Psoas muscle (tissue), 8 donors: ENCODE results near the gene RFC5. TPM values are rescaled to one million over a fixed set of nuclear protein-coding genes. Genes with fewer than 3 reads are reported as not detected.
A peak's percentile ranks its signal among the peaks of the same experiment; 100 is the strongest.

Experiments
- ATAC-seq, 4 donors: fragments of 200-7000 bp; cut with Tn5 transposase; one replicate each; pipeline ENCODE4 v1.9.1; 2020; ENCODE audit warnings: moderate library complexity in 3 of 4, mild to moderate bottlenecking in 2 of 4
- DNase-seq, 2 donors: peaks; one replicate each; pipeline ENCODE4 v3.0.0-alpha.2; 2020
- H3K27ac ChIP-seq: fragments of 200-600 bp; one replicate; pipeline ENCODE4 v1.8.0; 2022
- H3K27me3 ChIP-seq, 3 donors: fragments of 200-600 bp in 1 of 3; one replicate each; pipeline versions ENCODE4 v1.6.1 to v1.8.0; 2013 to 2022; ENCODE audit warnings: low read length in 2 of 3, mild to moderate bottlenecking in 2 of 3, moderate library complexity in 1 of 3; ENCODE audit not compliant: insufficient read depth in 3 of 3
- H3K36me3 ChIP-seq, 2 donors: fragments of 200-600 bp in 1 of 2; one replicate each; pipeline versions ENCODE4 v1.6.1 to v1.8.0; 2013 to 2022; ENCODE audit warnings: low read depth in 1 of 2, mild to moderate bottlenecking in 1 of 2, moderate library complexity in 1 of 2; ENCODE audit not compliant: insufficient read depth in 1 of 2
- H3K4me1 ChIP-seq: fragments of 200-600 bp; one replicate; pipeline ENCODE4 v1.8.0; 2022
- H3K4me3 ChIP-seq: fragments of 200-600 bp; one replicate; pipeline ENCODE4 v1.8.0; 2022; ENCODE audit warnings: mild to moderate bottlenecking
- H3K9me3 ChIP-seq: fragments of 200-600 bp; one replicate; pipeline ENCODE4 v1.8.0; 2022
- CTCF ChIP-seq: fragments of 200-600 bp; IDR thresholded peaks from one replicate; pipeline ENCODE4 v1.8.0; 2022; ENCODE audit warnings: antibody characterized with exemption
- WGBS, 3 donors: extraction: QIAGEN DNeasy Blood & Tissue Kit; methylation state at CpG; one replicate each; pipeline versions ENCODE4 v1.1.6 to v1.1.7; 2013; 5-methylcytosine and 5-hydroxymethylcytosine counted together
- intact Hi-C, 2 donors: fragments of 100-400 bp; cut with DNase I; formaldehyde crosslinking; loops; one replicate each; pipeline versions ENCODE4 v1.11.0 to v1.14.2; 2022
- polyA plus RNA-seq, 3 donors: library from polyadenylated mRNA; stranded (reverse); fragments of 200-250 nt; gene quantifications; one replicate each; pipeline ENCODE4 v1.2.3, GENCODE V29; 2013
- total RNA-seq, 4 donors: library from RNA; stranded (reverse); fragmentation: NEBNext Ultra II Directional in 2 of 4; extraction: Animal tissue kit (Norgen Biotek cat#: 25700) in 2 of 4; gene quantifications; one replicate each; pipeline versions ENCODE4 v1.2.1 to v1.2.4, GENCODE V29; 2021 to 2023
- donor health status: healthy with polysubstance abuse.
- donor health status: DM: no; HTN: no; CAD: no; lungs with moderate emphysema.
- donor health status: Bipolar disorder and iron deficiency.
- donor health status: healthy.
- donor health status: DM: yes; HTN: yes; CAD: no.
- donor health status: DM: no; HTN: no; CAD: no.
- donor health status: DM: no; HTN: no; CAD: no.
- donor health status: DM: yes; HTN: yes; CAD: no.

RFC5 gene
- total and polyA plus RNA-seq, 7 donors = 2.2 to 8.5 (median 3.8) TPM

GRCh38 chr12:118011377-118011776, 5.1 kb upstream of the RFC5 start:
- 91 to 97% (median 96%) methylated on average over 3 of the region's 3 CpGs for WGBS, 3 donors

GRCh38 chr12:118011961-118012360, 4.5 kb upstream of the RFC5 start:
- intact Hi-C loops = no loop called here
- Histone ChIP-seq H3K27me3 (peaks cover 0 to 10% (median 0%) of the 10 kb centered on the region in 3 donors), H3K4me1 (no peaks in the 10 kb centered on the region), H3K9me3 (no peaks in the 10 kb centered on the region), H3K4me3 (no peak overlapping the region), H3K27ac (no peak overlapping the region), H3K36me3 (no peaks in the 10 kb centered on the region)
- DNase-seq (no peak), ATAC-seq (no peak)
- 85 to 89% (median 88%) methylated on average over 3 of the region's 3 CpGs for WGBS, 3 donors
- no peak for TF ChIP-seq CTCF

More at GRCh38 chr12:118011377-118011776, 5.1 kb upstream of the RFC5 start:
- TF ChIP-seq CTCF = no peak
- intact Hi-C loops = no loop called here
- Histone ChIP-seq H3K36me3 (no peaks in the 10 kb centered on the region), H3K27ac (no peak overlapping the region), H3K9me3 (no peaks in the 10 kb centered on the region), H3K4me1 (no peaks in the 10 kb centered on the region), H3K27me3 (peaks cover 0 to 10% (median 0%) of the 10 kb centered on the region in 3 donors), H3K4me3 (no peak overlapping the region)
- ATAC-seq (no peak), DNase-seq (no peak)

GRCh38 chr12:118013283-118013682, 3.2 kb upstream of the RFC5 start:
- Histone ChIP-seq H3K4me1 (peaks cover 6% of the 10 kb centered on the region), H3K4me3 (no peak overlapping the region), H3K36me3 (peaks cover 0 to 5% of the 10 kb centered on the region in 2 donors), H3K27me3 (peaks cover 0 to 7% (median 0%) of the 10 kb centered on the region in 3 donors), H3K9me3 (no peaks in the 10 kb centered on the region), H3K27ac (no peak overlapping the region)
- no peak for ATAC-seq
- 90 to 96% (median 92%) methylated on average over 3 of the region's 3 CpGs for WGBS, 3 donors
- no peak for DNase-seq
- no peak for TF ChIP-seq CTCF
- intact Hi-C loops = no loop called here

GRCh38 chr12:118015306-118015705, 1.2 kb upstream of the RFC5 start:
- Histone ChIP-seq H3K27ac (no peak overlapping the region), H3K9me3 (no peaks in the 10 kb centered on the region), H3K36me3 (peaks cover 0 to 22% of the 10 kb centered on the region in 2 donors), H3K4me1 (peaks cover 6% of the 10 kb centered on the region), H3K4me3 (no peak overlapping the region), H3K27me3 (no peaks in the 10 kb centered on the region)
- DNase-seq (no peak), ATAC-seq (no peak)
- intact Hi-C loops = loop anchor here in 1 of 2 donors (5.0 kb wide), 1 partner anchor 138 kb away; no protein-coding TSS in a partner anchor
- 87 to 94% (median 92%) methylated on average over 2 of the region's 2 CpGs for WGBS, 3 donors
- no peak for TF ChIP-seq CTCF

GRCh38 chr12:118015944-118016343, 559 bp upstream of the RFC5 start:
- Histone ChIP-seq H3K9me3 (no peaks in the 10 kb centered on the region), H3K4me3 (peak overlapping the region; percentile 87), H3K36me3 (peaks cover 0 to 28% of the 10 kb centered on the region in 2 donors), H3K27me3 (no peaks in the 10 kb centered on the region), H3K4me1 (peaks cover 6% of the 10 kb centered on the region), H3K27ac (no peak overlapping the region)
- DNase-seq (no peak), ATAC-seq (no peak)
- WGBS, 3 donors = 32 to 35% (median 33%) methylated on average over 9 of the region's 9 CpGs
- intact Hi-C loops = loop anchor here in 1 of 2 donors (5.0 kb wide), 1 partner anchor 139 kb away; no protein-coding TSS in a partner anchor
- no peak for TF ChIP-seq CTCF
